ENCODE measurements around the gene POMGNT1. TPM values are rescaled to one million over a fixed set of nuclear protein-coding genes. Genes with fewer than 3 reads are reported as not detected.
"Not testable (repeated sequence)": the region's sequence is repeated elsewhere in the genome, so short reads cannot be mapped to it uniquely, and the experiment has no call there.

POMGNT1 gene
- total RNA-seq, 2 experiments from 2014 or later, result 21.1 to 29.0 TPM

GRCh38 chr1:46224966-46225365 is 26.7 kb upstream of the POMGNT1 start:
- Histone ChIP-seq H3K9me3 (ENCODE audit: control insufficient read depth in 1 of 2, insufficient read depth in 1 of 2, low read length in 2 of 2) (no peaks in the 10 kb centered on the region), H3K4me3 (ENCODE audit: low read length) (no peak overlapping the region), H3K27me3 (ENCODE audit: control insufficient read depth in 1 of 2, insufficient read depth in 2 of 2, low read length in 2 of 2) (no peaks in the 10 kb centered on the region), H3K36me3 (ENCODE audit: insufficient read depth, low read length) (no peaks in the 10 kb centered on the region), H3K4me1 (ENCODE audit: insufficient read depth, low read length) (peaks cover 4% of the 10 kb centered on the region), H3K27ac (ENCODE audit: low read depth in 1 of 2, low read length in 2 of 2) (no peak overlapping the region)
- Mint-ChIP-seq H3K4me1 (ENCODE audit: low read depth) (no peaks in the 10 kb centered on the region), H3K27ac (no peak overlapping the region), H3K4me3 (no peak overlapping the region), H3K27me3 (no peaks in the 10 kb centered on the region), H3K36me3 (ENCODE audit: low read depth) (no peaks in the 10 kb centered on the region), H3K9me3 (no peaks in the 10 kb centered on the region)
- ATAC-seq (ENCODE audit: poor library complexity) (no peak), DNase-seq (no peak)
- CTCF ChIA-PET, result no interaction called here
- intact Hi-C loops (cut with DNase I, micrococcal nuclease), result loop anchor here in 1 of 2 experiments (1.0 kb wide), 2 partner anchors 27 to 188 kb away; no protein-coding TSS in a partner anchor
- no peak for TF ChIP-seq CTCF (IDR thresholded peaks at IDR 0.05)
- POLR2A ChIA-PET, result no interaction called here

GRCh38 chr1:46223472-46223943 is 25.3 kb upstream of the POMGNT1 start:
- intact Hi-C loops (cut with DNase I, micrococcal nuclease), result loop anchor here (1.0 to 2.0 kb wide), 3 partner anchors 43 to 186 kb away; no protein-coding TSS in a partner anchor
- no peaks in the 10 kb centered on the region for H3K4me1 Mint-ChIP-seq (ENCODE audit: low read depth)
- Histone ChIP-seq H3K4me3 (ENCODE audit: low read length) (no peak overlapping the region), H3K36me3 (ENCODE audit: insufficient read depth, low read length) (no peaks in the 10 kb centered on the region), H3K27me3 (ENCODE audit: control insufficient read depth in 1 of 2, insufficient read depth in 2 of 2, low read length in 2 of 2) (no peaks in the 10 kb centered on the region), H3K27ac (ENCODE audit: low read depth in 1 of 2, low read length in 2 of 2) (no peak overlapping the region), H3K4me1 (ENCODE audit: insufficient read depth, low read length) (peaks cover 4% of the 10 kb centered on the region), H3K9me3 (ENCODE audit: control insufficient read depth in 1 of 2, insufficient read depth in 1 of 2, low read length in 2 of 2) (no peaks in the 10 kb centered on the region)
- H3K27me3 Mint-ChIP-seq, result no peaks in the 10 kb centered on the region
- H3K36me3 Mint-ChIP-seq (ENCODE audit: low read depth), result no peaks in the 10 kb centered on the region
- H3K4me3 Mint-ChIP-seq, result no peak overlapping the region
- H3K27ac Mint-ChIP-seq, result no peak overlapping the region
- CTCF ChIA-PET, result interaction anchor here (0.6 to 1.7 kb wide), 17 partner anchors 9 to 192 kb away, joined by 3 to 14 read pairs (median 4); partner anchors contain the start of genes PIK3R3 and POMGNT1
- ATAC-seq (ENCODE audit: poor library complexity), result peak; percentile 92
- H3K9me3 Mint-ChIP-seq, result no peaks in the 10 kb centered on the region
- peak; percentile 90 for TF ChIP-seq CTCF (IDR thresholded peaks at IDR 0.05)
- DNase-seq, result peak; percentile 30 to 83 (median 42)
- POLR2A ChIA-PET, result interaction anchor here (0.9 to 1.0 kb wide), 2 partner anchors 21 to 1189 kb away, joined by 3 to 4 read pairs; partner anchors contain the start of gene LURAP1

- H3K27me3 Mint-ChIP-seq, result not testable (repeated sequence)
- POLR2A ChIA-PET, result interaction anchor here (0.9 kb wide), 1 partner anchor 1189 kb away, joined by 3 read pairs; no protein-coding TSS in a partner anchor
These were observed 24.8 kb upstream of the POMGNT1 start for GRCh38 chr1:46223055-46223454.

More at GRCh38 chr1:46223055-46223454, 24.8 kb upstream of the POMGNT1 start:
- H3K27ac Mint-ChIP-seq; H3K36me3 Mint-ChIP-seq (ENCODE audit: low read depth); H3K4me3 ChIP-seq (ENCODE audit: low read length); H3K9me3 ChIP-seq (ENCODE audit: control insufficient read depth in 1 of 2, insufficient read depth in 1 of 2, low read length in 2 of 2); H3K9me3 Mint-ChIP-seq; H3K4me3 Mint-ChIP-seq; DNase-seq; H3K27ac ChIP-seq (ENCODE audit: low read depth in 1 of 2, low read length in 2 of 2); H3K36me3 ChIP-seq (ENCODE audit: insufficient read depth, low read length); H3K27me3 ChIP-seq (ENCODE audit: control insufficient read depth in 1 of 2, insufficient read depth in 2 of 2, low read length in 2 of 2); H3K4me1 ChIP-seq (ENCODE audit: insufficient read depth, low read length); ATAC-seq (ENCODE audit: poor library complexity); H3K4me1 Mint-ChIP-seq (ENCODE audit: low read depth): not testable (repeated sequence)
- intact Hi-C loops (cut with DNase I, micrococcal nuclease), result loop anchor here (1.0 to 2.0 kb wide), 3 partner anchors 42 to 186 kb away; no protein-coding TSS in a partner anchor
- CTCF ChIA-PET, result interaction anchor here (0.6 to 1.7 kb wide), 12 partner anchors 11 to 191 kb away, joined by 3 to 14 read pairs (median 4); partner anchors contain the start of genes PIK3R3 and POMGNT1

All from CD4-positive, alpha-beta T cell (primary cell).